T47D (cell line): ENCODE measurements around the gene SEC14L3.
"Not testable (repeated sequence)": the region's sequence is repeated elsewhere in the genome, so short reads cannot be mapped to it uniquely, and the experiment has no call there.

Experiments used
- DNase-seq, 2 experiments: peaks; one replicate each; pipeline versions ENCODE4 v3.0.0 to v3.0.0-alpha.2; 2011 to 2012; ENCODE audit warnings: low read depth in 1 of 2, low spot score in 1 of 2
- JUND ChIP-seq: IDR thresholded peaks from 2 replicates; pipeline ENCODE4 v1.6.1; 2012; ENCODE audit warnings: low read depth
- in situ Hi-C: cut with HindIII; loops from 2 replicates; pipeline ENCODE4 v1.10.0; 2016; ENCODE audit warnings: low sequenced_read_pairs, low pct_unique_long_range_greater_than_20kb

SEC14L3 gene

DNA sequence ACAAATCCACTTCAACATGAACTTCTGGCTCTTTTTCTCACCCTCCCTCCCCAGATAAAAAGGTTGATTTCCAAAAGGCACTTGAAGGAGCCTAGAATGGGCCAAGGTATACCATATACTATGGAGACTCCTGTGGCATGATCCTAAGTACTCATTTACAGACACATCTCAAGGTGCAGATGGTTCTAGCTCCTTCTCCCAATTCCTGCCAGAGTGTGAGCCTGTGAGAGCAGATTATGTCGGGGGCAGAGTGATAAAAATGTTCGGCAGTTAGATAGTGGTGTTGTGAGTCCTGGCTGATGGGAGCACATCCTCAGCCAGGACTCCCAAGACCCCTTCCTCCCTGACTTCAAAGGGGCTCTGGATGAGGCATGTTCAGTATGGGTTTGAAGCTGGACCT lies 8.2 kb upstream of the SEC14L3 start:
- no peak for DNase-seq
- no peak for TF ChIP-seq JUND
- in situ Hi-C loops: no loop called here

- peak in 1 of 2 experiments; percentile 24 for DNase-seq
- TF ChIP-seq JUND: no peak
- in situ Hi-C loops: no loop called here
Measured at GRCh38 chr22:30474683-30475424, 3.0 kb upstream of the SEC14L3 start.

GRCh38 chr22:30474121-30474520 lies 2.3 kb upstream of the SEC14L3 start:
- DNase-seq: no peak
- TF ChIP-seq JUND: no peak
- in situ Hi-C loops: no loop called here

DNA sequence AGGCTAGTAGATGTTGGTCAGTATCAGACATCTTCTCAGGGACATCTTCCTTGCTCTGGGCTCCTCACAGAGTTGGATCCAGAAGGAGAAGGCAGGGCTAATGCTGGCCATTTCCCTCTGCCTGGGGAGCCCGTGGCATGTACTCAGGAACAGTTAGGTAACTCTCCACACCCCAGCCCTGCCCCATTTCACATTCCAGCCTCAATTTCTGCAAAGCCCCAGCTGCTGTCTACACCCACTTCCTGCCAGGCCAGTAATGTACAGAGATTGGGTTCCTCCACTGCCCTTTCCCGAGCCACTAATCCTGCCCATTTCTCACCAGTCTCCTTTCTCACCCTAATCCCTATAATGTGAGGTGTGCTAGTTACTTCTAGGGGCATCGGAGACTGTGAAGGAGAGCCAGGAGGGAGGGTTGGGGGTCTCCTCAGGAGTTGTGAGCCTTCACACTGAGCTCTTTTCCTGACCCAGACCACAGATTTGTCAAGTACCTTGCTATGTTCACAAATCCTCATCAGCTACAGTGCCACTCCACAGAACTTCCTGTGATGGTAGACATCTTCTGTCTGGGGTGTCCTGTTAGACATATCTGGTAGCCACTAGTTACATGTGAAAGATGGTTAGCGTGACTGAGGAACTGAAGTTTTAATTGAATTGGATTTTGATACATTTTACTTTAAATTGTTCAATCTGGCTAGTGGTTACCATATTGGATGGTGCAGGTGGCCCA lies 1.3 kb upstream of the SEC14L3 start:
- in situ Hi-C loops: no loop called here
- no peak for TF ChIP-seq JUND
- DNase-seq: no peak

- DNase-seq: no peak
- in situ Hi-C loops: no loop called here
- no peak for TF ChIP-seq JUND
Measured at GRCh38 chr22:30470655-30471054, 1.2 kb downstream of the SEC14L3 start.

- in situ Hi-C loops: no loop called here
- no peak for DNase-seq
- no peak for TF ChIP-seq JUND
Measured at GRCh38 chr22:30469165-30469564, 2.7 kb downstream of the SEC14L3 start.

- DNase-seq, in situ Hi-C loops: not testable (repeated sequence)
Measured at GRCh38 chr22:30460555-30460954, 11.3 kb downstream of the SEC14L3 start.

GRCh38 chr22:30460147-30460546 lies 11.7 kb downstream of the SEC14L3 start:
- TF ChIP-seq JUND: no peak
- DNase-seq: peak in 1 of 2 experiments; percentile 39
- in situ Hi-C loops: no loop called here

- in situ Hi-C loops: no loop called here
- DNase-seq: peak; percentile 19 to 65
- no peak for TF ChIP-seq JUND
Measured at GRCh38 chr22:30459181-30460052, 12.4 kb downstream of the SEC14L3 start.

DNA sequence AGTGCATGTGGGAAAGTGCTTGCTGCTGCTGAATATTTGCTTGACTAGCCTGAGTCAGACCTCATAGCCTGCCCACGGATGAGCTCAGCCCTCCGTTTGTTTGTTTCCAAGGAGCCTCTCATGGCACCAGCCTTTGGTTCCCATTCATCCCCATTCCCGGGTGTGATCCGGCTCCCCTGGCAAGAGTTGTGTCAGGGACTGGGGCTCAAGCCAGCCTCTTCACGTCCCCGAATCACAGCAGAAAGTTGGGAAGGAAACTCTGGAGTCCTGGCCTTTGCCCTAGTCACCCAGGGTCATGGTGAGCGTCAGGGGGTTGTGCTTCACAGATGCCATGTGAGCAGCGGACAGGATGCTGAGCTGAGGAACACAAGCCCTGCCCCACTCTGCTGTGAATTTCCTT lies 13.8 kb downstream of the SEC14L3 start:
- in situ Hi-C loops: no loop called here
- no peak for TF ChIP-seq JUND

DNA sequence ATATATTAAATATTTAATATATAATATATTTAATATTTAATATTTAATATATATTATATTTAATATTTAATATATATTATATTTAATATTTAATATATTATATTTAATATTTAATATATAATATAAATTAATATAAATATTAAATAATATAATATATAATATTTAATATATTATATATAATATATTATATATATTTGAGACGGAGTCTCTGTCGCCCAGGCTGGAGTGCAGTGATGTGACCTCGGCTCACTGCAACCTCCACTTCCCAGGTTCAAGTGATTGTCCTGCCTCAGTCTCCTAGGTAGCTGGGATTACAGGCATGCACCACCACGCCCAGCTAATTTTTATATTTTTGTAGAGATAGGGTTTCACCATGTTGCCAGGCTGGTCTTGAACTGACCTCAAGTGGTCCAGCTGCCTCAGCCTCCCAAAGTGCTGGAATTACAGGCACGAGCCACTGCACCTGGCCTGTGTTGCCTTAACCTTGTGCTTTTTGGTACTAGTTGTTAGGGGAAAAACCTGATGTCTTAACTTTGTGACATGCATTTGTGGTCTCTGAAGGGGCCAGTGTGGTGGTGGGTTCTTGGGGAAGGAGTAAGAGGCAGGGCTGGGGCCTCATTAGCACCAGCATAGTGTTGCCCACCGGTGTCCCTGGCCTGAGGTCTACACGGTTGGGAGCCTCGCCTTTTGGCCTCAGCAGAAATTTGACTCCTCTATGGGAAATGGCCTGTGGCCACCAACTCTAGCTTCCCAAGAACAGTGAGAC lies 16.6 kb downstream of the SEC14L3 start:
- in situ Hi-C loops: no loop called here
- no peak for DNase-seq
- TF ChIP-seq JUND: no peak

More for the DNA sequence above, 13.8 kb downstream of the SEC14L3 start:
- DNase-seq: no peak
